HL-60 (cell line): ENCODE data around the gene XPOT.

ENCODE experiments used
- DNase-seq, 2 experiments: peaks; one replicate each; pipeline ENCODE4 v3.0.0-alpha.2; 2010 to 2020; ENCODE audit warnings: low read depth in 1 of 2, low spot score in 1 of 2
- H3K27ac ChIP-seq: fragments of 250-450 bp; sonication (Bioruptor Pico); replicated peaks from 2 replicates; pipeline ENCODE4 v1.5.1; 2020; ENCODE audit warnings: mild to moderate bottlenecking, moderate library complexity
- H3K27me3 ChIP-seq: fragments of 250-450 bp; sonication (Bioruptor Pico); 2 replicates; pipeline ENCODE4 v1.5.1; 2021; ENCODE audit warnings: mild to moderate bottlenecking, moderate library complexity; ENCODE audit not compliant: insufficient read depth, poor library complexity, severe bottlenecking
- H3K4me3 ChIP-seq: replicated peaks from 2 replicates; pipeline ENCODE4 v1.5.1; 2011; ENCODE audit warnings: mild to moderate bottlenecking, control low read depth, low read length; ENCODE audit not compliant: insufficient read depth
- CTCF ChIP-seq: IDR thresholded peaks from one replicate; pipeline ENCODE4 v1.5.1; 2011; ENCODE audit warnings: low read length, control low read depth, inconsistent platforms; ENCODE audit not compliant: insufficient read depth
- GABPA ChIP-seq: IDR thresholded peaks from 2 replicates; pipeline ENCODE4 v1.6.1; 2012; ENCODE audit warnings: low read depth
- POLR2AphosphoS5 ChIP-seq: IDR thresholded peaks from 2 replicates; pipeline ENCODE4 v1.6.1; 2012; ENCODE audit warnings: low read depth
- REST ChIP-seq: IDR thresholded peaks from 2 replicates; pipeline ENCODE4 v1.6.1; 2012; ENCODE audit warnings: low read depth; ENCODE audit not compliant: insufficient replicate concordance
- SPI1 ChIP-seq: IDR thresholded peaks from 2 replicates; pipeline ENCODE4 v1.6.1; 2012; ENCODE audit warnings: low read depth, mild to moderate bottlenecking, borderline replicate concordance

Gene XPOT

GRCh38 chr12:64475518-64475917, 71.3 kb downstream of the XPOT start:
- Histone ChIP-seq H3K4me3 (no peak overlapping the region), H3K27ac (no peak overlapping the region), H3K27me3 (no peaks in the 10 kb centered on the region)
- no peak for DNase-seq
- TF ChIP-seq SPI1 = no peak
- TF ChIP-seq GABPA = no peak
- TF ChIP-seq CTCF = no peak
- TF ChIP-seq POLR2AphosphoS5 = no peak
- no peak for TF ChIP-seq REST

- DNase-seq = no peak
- no peak overlapping the region for H3K4me3 ChIP-seq
- TF ChIP-seq GABPA (no peak), REST (no peak)
- H3K27me3 ChIP-seq = no peaks in the 10 kb centered on the region
- no peak overlapping the region for H3K27ac ChIP-seq
Measured at GRCh38 chr12:64476844-64477243, 72.7 kb downstream of the XPOT start.

GRCh38 chr12:64478661-64479060, 74.5 kb downstream of the XPOT start:
- H3K27me3 ChIP-seq = no peaks in the 10 kb centered on the region
- H3K4me3 ChIP-seq = no peak overlapping the region
- TF ChIP-seq SPI1 (no peak), CTCF (no peak), GABPA (no peak), REST (no peak)
- DNase-seq = no peak
- H3K27ac ChIP-seq = no peak overlapping the region

- Histone ChIP-seq H3K27ac (no peak overlapping the region), H3K4me3 (no peak overlapping the region), H3K27me3 (no peaks in the 10 kb centered on the region)
- no peak for DNase-seq
- TF ChIP-seq REST (no peak), CTCF (no peak), POLR2AphosphoS5 (no peak), GABPA (no peak), SPI1 (no peak)
Measured at GRCh38 chr12:64480148-64480547, 76.0 kb downstream of the XPOT start.
